ENCODE results near the gene LRRC14B. TPM values are rescaled to one million over a fixed set of nuclear protein-coding genes. Genes with fewer than 3 reads are reported as not detected.

Gene LRRC14B
- total and polyA plus RNA-seq, 2 experiments from 2014 or later = not detected

DNA sequence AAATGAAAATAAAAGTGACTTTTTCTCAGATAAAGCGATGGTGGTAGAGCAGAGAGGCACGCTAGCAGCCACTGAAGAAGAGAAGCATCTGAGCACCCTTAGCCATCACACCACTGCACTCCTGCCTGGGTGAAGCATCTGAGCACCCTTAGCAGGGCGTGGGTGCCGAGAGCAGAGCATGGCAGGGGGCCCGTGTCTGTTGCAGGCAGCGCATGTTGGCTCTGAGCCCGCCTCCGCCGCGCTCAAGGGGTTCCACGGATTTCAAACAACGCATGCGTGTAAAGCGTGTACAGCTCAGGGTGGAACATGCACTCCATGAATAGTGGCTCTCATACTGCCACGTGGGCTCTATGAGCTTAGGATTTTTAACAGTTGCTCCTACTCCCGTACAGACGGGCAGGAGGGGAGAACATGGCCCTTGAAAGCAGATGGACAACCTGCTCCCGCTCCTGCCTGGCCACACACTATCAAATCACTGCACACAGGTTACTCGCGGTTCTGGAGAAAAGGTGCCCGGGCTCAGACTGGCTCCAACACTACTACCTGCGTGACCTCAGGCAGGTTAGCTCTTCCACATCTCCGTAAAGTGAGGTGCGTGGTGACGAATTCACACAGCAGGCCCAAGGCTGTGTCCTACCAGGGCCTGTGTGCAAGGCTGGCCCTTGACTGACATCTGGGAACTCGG lies 12.1 kb downstream of the LRRC14B start:
- H3K4me3 Mint-ChIP-seq = no peak overlapping the region
- peaks cover 10% of the 10 kb centered on the region for H3K27me3 Mint-ChIP-seq (ENCODE audit: insufficient read depth, low read depth, poor library complexity)
- H4K20me1 ChIP-seq (replicated peaks; ENCODE audit: insufficient read depth) = peaks cover 16% of the 10 kb centered on the region
- no peak overlapping the region for H2AFZ ChIP-seq
- H3K4me3 ChIP-seq = no peak overlapping the region
- peaks cover 31% of the 10 kb centered on the region for H3K79me2 ChIP-seq (replicated peaks; ENCODE audit: insufficient read depth)
- no peak overlapping the region for H3K27ac ChIP-seq (ENCODE audit: low read depth)
- no peak overlapping the region for H3K4me2 ChIP-seq
- H3K9me2 ChIP-seq (ENCODE audit: insufficient read depth) = no peaks in the 10 kb centered on the region
- peaks cover 31% of the 10 kb centered on the region for H3K4me1 Mint-ChIP-seq
- TF ChIP-seq ZNF331 (CRISPR knock-in tag; IDR thresholded peaks at IDR 0.05; ENCODE audit: low read depth) = no peak
- TF ChIP-seq, protein P1, sequence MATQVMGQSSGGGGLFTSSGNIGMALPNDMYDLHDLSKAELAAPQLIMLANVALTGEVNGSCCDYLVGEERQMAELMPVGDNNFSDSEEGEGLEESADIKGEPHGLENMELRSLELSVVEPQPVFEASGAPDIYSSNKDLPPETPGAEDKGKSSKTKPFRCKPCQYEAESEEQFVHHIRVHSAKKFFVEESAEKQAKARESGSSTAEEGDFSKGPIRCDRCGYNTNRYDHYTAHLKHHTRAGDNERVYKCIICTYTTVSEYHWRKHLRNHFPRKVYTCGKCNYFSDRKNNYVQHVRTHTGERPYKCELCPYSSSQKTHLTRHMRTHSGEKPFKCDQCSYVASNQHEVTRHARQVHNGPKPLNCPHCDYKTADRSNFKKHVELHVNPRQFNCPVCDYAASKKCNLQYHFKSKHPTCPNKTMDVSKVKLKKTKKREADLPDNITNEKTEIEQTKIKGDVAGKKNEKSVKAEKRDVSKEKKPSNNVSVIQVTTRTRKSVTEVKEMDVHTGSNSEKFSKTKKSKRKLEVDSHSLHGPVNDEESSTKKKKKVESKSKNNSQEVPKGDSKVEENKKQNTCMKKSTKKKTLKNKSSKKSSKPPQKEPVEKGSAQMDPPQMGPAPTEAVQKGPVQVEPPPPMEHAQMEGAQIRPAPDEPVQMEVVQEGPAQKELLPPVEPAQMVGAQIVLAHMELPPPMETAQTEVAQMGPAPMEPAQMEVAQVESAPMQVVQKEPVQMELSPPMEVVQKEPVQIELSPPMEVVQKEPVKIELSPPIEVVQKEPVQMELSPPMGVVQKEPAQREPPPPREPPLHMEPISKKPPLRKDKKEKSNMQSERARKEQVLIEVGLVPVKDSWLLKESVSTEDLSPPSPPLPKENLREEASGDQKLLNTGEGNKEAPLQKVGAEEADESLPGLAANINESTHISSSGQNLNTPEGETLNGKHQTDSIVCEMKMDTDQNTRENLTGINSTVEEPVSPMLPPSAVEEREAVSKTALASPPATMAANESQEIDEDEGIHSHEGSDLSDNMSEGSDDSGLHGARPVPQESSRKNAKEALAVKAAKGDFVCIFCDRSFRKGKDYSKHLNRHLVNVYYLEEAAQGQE (IDR thresholded peaks at IDR 0.05; ENCODE audit: unreplicated experiment) = no peak
- TF ChIP-seq POLR2AphosphoS5 (IDR thresholded peaks at IDR 0.05; ENCODE audit: low read depth) = no peak
- TF ChIP-seq EZH2phosphoT487 (IDR thresholded peaks at IDR 0.05; ENCODE audit: unreplicated experiment) = no peak
- no peak for TF ChIP-seq CREB1 (CRISPR knock-in tag; IDR thresholded peaks at IDR 0.05; ENCODE audit: low read depth)
- no peak for TF ChIP-seq ZNF114 (CRISPR knock-in tag; IDR thresholded peaks at IDR 0.05)
- no peak for TF ChIP-seq JUNB (IDR thresholded peaks at IDR 0.05; ENCODE audit: unreplicated experiment)
- H3K27me3 ChIP-seq (ENCODE audit: insufficient read depth) = no peaks in the 10 kb centered on the region
- H3K36me3 Mint-ChIP-seq (ENCODE audit: low read depth) = peaks cover 30% of the 10 kb centered on the region
- no peak overlapping the region for H3K27ac Mint-ChIP-seq
- H3K36me3 ChIP-seq (ENCODE audit: insufficient read depth) = no peaks in the 10 kb centered on the region
- H3F3A ChIP-seq (replicated peaks; ENCODE audit: low read depth) = peaks cover 11% of the 10 kb centered on the region
- H3K9me3 Mint-ChIP-seq = no peaks in the 10 kb centered on the region
- DNase-seq (ENCODE audit: low spot score) (no peak), ATAC-seq (no peak)
- H3K4me1 ChIP-seq (ENCODE audit: insufficient read depth) = no peaks in the 10 kb centered on the region; the same call in 1 of the 2 replicates

DNA sequence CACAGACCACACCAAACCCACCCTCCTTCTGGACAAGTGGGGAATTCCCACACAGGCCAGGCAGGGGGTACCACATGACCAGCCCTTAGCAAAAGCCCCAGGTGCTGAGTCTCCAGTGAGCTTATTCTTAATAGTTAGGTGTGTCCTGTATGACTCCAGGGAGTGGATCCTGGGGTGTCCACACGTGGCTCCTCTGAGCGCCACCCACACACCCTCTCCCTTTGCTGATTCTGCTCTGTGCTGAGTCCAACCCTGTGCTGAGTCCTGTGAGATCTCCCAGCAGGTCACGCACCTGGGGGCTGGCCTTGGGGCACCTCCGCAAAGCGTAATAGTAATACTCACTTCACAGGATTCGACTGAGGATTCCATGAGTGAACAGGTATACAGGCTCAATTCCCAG lies 12.7 kb downstream of the LRRC14B start:
- no peak for ATAC-seq
- H3K79me2 ChIP-seq (replicated peaks; ENCODE audit: insufficient read depth) = peaks cover 36% of the 10 kb centered on the region
- no peak overlapping the region for H3K27ac ChIP-seq (ENCODE audit: low read depth)
- no peaks in the 10 kb centered on the region for H3K9me3 Mint-ChIP-seq
- H3K4me1 ChIP-seq (ENCODE audit: insufficient read depth) = no peaks in the 10 kb centered on the region; the same call in 1 of the 2 replicates
- peaks cover 10% of the 10 kb centered on the region for H3K27me3 Mint-ChIP-seq (ENCODE audit: insufficient read depth, low read depth, poor library complexity)
- no peak overlapping the region for H3K27ac Mint-ChIP-seq
- peaks cover 20% of the 10 kb centered on the region for H4K20me1 ChIP-seq (replicated peaks; ENCODE audit: insufficient read depth)
- no peak overlapping the region for H3K4me3 ChIP-seq
- H3K4me1 Mint-ChIP-seq = peaks cover 33% of the 10 kb centered on the region
- H3K36me3 Mint-ChIP-seq (ENCODE audit: low read depth) = peaks cover 30% of the 10 kb centered on the region
- no peak for DNase-seq (ENCODE audit: low spot score)
- no peak overlapping the region for H2AFZ ChIP-seq
- H3F3A ChIP-seq (replicated peaks; ENCODE audit: low read depth) = peaks cover 11% of the 10 kb centered on the region
- no peak overlapping the region for H3K4me2 ChIP-seq
- H3K4me3 Mint-ChIP-seq = no peak overlapping the region
- no peaks in the 10 kb centered on the region for H3K9me2 ChIP-seq (ENCODE audit: insufficient read depth)
- no peaks in the 10 kb centered on the region for H3K27me3 ChIP-seq (ENCODE audit: insufficient read depth)
- no peaks in the 10 kb centered on the region for H3K36me3 ChIP-seq (ENCODE audit: insufficient read depth)
- no peak for TF ChIP-seq POLR2AphosphoS5 (IDR thresholded peaks at IDR 0.05; ENCODE audit: low read depth)
- TF ChIP-seq, protein P1 (IDR thresholded peaks at IDR 0.05; ENCODE audit: unreplicated experiment) = no peak
- TF ChIP-seq, protein P2, sequence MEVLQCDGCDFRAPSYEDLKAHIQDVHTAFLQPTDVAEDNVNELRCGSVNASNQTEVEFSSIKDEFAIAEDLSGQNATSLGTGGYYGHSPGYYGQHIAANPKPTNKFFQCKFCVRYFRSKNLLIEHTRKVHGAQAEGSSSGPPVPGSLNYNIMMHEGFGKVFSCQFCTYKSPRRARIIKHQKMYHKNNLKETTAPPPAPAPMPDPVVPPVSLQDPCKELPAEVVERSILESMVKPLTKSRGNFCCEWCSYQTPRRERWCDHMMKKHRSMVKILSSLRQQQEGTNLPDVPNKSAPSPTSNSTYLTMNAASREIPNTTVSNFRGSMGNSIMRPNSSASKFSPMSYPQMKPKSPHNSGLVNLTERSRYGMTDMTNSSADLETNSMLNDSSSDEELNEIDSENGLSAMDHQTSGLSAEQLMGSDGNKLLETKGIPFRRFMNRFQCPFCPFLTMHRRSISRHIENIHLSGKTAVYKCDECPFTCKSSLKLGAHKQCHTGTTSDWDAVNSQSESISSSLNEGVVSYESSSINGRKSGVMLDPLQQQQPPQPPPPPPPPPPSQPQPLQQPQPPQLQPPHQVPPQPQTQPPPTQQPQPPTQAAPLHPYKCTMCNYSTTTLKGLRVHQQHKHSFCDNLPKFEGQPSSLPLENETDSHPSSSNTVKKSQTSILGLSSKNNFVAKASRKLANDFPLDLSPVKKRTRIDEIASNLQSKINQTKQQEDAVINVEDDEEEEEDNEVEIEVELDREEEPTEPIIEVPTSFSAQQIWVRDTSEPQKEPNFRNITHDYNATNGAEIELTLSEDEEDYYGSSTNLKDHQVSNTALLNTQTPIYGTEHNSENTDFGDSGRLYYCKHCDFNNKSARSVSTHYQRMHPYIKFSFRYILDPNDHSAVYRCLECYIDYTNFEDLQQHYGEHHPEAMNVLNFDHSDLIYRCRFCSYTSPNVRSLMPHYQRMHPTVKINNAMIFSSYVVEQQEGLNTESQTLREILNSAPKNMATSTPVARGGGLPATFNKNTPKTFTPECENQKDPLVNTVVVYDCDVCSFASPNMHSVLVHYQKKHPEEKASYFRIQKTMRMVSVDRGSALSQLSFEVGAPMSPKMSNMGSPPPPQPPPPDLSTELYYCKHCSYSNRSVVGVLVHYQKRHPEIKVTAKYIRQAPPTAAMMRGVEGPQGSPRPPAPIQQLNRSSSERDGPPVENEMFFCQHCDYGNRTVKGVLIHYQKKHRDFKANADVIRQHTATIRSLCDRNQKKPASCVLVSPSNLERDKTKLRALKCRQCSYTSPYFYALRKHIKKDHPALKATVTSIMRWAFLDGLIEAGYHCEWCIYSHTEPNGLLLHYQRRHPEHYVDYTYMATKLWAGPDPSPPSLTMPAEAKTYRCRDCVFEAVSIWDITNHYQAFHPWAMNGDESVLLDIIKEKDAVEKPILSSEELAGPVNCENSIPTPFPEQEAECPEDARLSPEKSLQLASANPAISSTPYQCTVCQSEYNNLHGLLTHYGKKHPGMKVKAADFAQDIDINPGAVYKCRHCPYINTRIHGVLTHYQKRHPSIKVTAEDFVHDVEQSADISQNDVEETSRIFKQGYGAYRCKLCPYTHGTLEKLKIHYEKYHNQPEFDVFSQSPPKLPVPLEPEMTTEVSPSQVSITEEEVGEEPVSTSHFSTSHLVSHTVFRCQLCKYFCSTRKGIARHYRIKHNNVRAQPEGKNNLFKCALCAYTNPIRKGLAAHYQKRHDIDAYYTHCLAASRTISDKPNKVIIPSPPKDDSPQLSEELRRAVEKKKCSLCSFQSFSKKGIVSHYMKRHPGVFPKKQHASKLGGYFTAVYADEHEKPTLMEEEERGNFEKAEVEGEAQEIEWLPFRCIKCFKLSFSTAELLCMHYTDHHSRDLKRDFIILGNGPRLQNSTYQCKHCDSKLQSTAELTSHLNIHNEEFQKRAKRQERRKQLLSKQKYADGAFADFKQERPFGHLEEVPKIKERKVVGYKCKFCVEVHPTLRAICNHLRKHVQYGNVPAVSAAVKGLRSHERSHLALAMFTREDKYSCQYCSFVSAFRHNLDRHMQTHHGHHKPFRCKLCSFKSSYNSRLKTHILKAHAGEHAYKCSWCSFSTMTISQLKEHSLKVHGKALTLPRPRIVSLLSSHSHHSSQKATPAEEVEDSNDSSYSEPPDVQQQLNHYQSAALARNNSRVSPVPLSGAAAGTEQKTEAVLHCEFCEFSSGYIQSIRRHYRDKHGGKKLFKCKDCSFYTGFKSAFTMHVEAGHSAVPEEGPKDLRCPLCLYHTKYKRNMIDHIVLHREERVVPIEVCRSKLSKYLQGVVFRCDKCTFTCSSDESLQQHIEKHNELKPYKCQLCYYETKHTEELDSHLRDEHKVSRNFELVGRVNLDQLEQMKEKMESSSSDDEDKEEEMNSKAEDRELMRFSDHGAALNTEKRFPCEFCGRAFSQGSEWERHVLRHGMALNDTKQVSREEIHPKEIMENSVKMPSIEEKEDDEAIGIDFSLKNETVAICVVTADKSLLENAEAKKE (CRISPR knock-in tag; IDR thresholded peaks at IDR 0.05) = no peak

Data from GM23338 (cell line).